Lung (tissue), 12 donors: ENCODE results near the gene DCDC2. TPM values are rescaled to one million over a fixed set of nuclear protein-coding genes. Genes with fewer than 3 reads are reported as not detected.

Experiments
- ATAC-seq: fragments of 200-7000 bp; cut with Tn5 transposase; one replicate; pipeline ENCODE4 v1.9.1; 2020; ENCODE audit warnings: moderate number of reproducible peaks; ENCODE audit not compliant: insufficient read depth, low FRiP score
- DNase-seq, 3 donors: peaks; one replicate each; pipeline ENCODE4 v3.0.0-alpha.2; 2013 to 2017
- H3K27ac ChIP-seq, 2 donors: one replicate each; pipeline ENCODE4 v1.5.1; 2013; ENCODE audit warnings: mild to moderate bottlenecking in 2 of 2, moderate library complexity in 2 of 2, control low read depth in 1 of 2, inconsistent platforms in 1 of 2, low read depth in 1 of 2, low read length in 1 of 2
- H3K27me3 ChIP-seq, 3 donors: one replicate each; pipeline ENCODE4 v1.5.1; 2013; ENCODE audit warnings: low read length in 2 of 3; ENCODE audit not compliant: control insufficient read depth in 3 of 3, insufficient read depth in 3 of 3
- H3K36me3 ChIP-seq, 4 donors: one replicate each; pipeline ENCODE4 v1.5.1; 2013; ENCODE audit warnings: low read length in 4 of 4, mild to moderate bottlenecking in 1 of 4, moderate library complexity in 1 of 4; ENCODE audit not compliant: control insufficient read depth in 4 of 4, insufficient read depth in 4 of 4
- H3K4me1 ChIP-seq, 5 donors: one replicate each; pipeline ENCODE4 v1.5.1; 2013; ENCODE audit warnings: low read length in 5 of 5, mild to moderate bottlenecking in 2 of 5, moderate library complexity in 1 of 5; ENCODE audit not compliant: control insufficient read depth in 5 of 5, insufficient read depth in 5 of 5
- H3K4me3 ChIP-seq: one replicate; pipeline ENCODE4 v1.5.1; 2013; ENCODE audit warnings: mild to moderate bottlenecking, control low read depth, moderate library complexity
- H3K9ac ChIP-seq, 2 donors: one replicate each; pipeline ENCODE4 v1.5.1; 2013; ENCODE audit warnings: low read length in 2 of 2, control low read depth in 1 of 2; ENCODE audit not compliant: insufficient read depth in 1 of 2
- H3K9me3 ChIP-seq, 4 donors: one replicate each; pipeline ENCODE4 v1.5.1; 2013; ENCODE audit warnings: low read length in 3 of 4, mild to moderate bottlenecking in 1 of 4, moderate library complexity in 1 of 4; ENCODE audit not compliant: control insufficient read depth in 4 of 4, insufficient read depth in 3 of 4
- WGBS, 2 donors: extraction: QIAGEN DNeasy Blood & Tissue Kit; methylation state at CpG; one replicate each; pipeline ENCODE4 v1.1.7; 2013; 5-methylcytosine and 5-hydroxymethylcytosine counted together
- polyA plus RNA-seq, 2 donors: library from polyadenylated mRNA; stranded (reverse); fragments of 200-250 nt; gene quantifications; one replicate each; pipeline ENCODE4 v1.2.1, GENCODE V29; 2013
- total RNA-seq, 2 donors: library from RNA; depleted of rRNA in 1 of 2; stranded (reverse); fragments of >200 nt in 1 of 2; gene quantifications; one replicate each; pipeline ENCODE4 v1.2.1, GENCODE V29; 2014 to 2021
- TF ChIP-seq, protein P1 (sequence below): IDR thresholded peaks from 2 replicates; pipeline ENCODE4 v1.5.1; 2012; ENCODE audit warnings: mild to moderate bottlenecking; ENCODE audit errors: control extremely low read depth, extremely low read depth
- donor health status: control.
- donor health status: control.
- donor health status: Bipolar disorder and iron deficiency.
- donor health status: healthy.
- donor health status: DM: yes; HTN: yes; CAD: no.

Gene DCDC2
- total and polyA plus RNA-seq, 4 donors, result 2.3 to 14.2 (median 6.2) TPM

DNA sequence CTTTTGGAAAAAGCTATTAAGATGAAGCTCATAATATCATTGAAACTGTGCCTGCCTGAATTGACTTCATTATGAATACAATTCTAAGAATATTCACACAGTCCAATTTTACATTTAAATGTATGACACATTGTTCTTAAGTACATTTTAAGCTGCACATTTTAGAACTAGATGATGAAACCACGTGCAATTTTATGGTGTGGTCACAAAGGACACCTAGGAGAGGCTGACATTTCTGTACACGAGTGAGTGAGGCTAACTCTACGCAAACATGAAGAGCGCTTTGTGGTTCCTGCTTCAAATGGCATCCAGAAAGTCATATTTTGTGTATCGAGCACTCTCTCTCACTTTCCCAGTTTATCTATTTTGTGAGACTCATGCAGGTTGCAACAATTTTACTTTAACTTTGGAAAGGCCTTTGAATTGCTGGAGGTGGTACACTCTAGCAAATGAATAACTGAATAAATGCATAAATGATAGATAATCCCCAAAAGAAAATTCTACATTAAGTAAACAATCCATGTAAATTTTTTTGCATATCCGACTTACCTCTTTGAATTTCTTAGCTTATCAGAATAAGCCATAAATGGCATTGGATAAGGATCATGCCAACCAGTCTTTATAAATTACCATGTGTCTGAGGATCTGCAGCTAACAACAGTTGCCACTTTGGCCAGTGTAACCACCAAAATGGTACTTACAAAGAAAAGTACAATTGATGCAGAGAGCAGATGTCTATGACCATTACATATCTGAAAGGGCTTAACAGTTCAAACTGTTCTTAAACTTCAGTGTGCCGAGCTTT, 134.5 kb downstream of the DCDC2 start:
- DNase-seq (no peak), ATAC-seq (no peak)
- H3K4me1 ChIP-seq, result peaks cover 0 to 8% (median 5%) of the 10 kb centered on the region in 5 donors
- WGBS, 2 donors, result 72 to 73% methylated on average over 7 of the region's 7 CpGs
- H3K9me3 ChIP-seq, result no peaks in the 10 kb centered on the region
- no peak overlapping the region for H3K9ac ChIP-seq
- H3K36me3 ChIP-seq, result no peaks in the 10 kb centered on the region
- TF ChIP-seq, protein P1, sequence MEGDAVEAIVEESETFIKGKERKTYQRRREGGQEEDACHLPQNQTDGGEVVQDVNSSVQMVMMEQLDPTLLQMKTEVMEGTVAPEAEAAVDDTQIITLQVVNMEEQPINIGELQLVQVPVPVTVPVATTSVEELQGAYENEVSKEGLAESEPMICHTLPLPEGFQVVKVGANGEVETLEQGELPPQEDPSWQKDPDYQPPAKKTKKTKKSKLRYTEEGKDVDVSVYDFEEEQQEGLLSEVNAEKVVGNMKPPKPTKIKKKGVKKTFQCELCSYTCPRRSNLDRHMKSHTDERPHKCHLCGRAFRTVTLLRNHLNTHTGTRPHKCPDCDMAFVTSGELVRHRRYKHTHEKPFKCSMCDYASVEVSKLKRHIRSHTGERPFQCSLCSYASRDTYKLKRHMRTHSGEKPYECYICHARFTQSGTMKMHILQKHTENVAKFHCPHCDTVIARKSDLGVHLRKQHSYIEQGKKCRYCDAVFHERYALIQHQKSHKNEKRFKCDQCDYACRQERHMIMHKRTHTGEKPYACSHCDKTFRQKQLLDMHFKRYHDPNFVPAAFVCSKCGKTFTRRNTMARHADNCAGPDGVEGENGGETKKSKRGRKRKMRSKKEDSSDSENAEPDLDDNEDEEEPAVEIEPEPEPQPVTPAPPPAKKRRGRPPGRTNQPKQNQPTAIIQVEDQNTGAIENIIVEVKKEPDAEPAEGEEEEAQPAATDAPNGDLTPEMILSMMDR, result no peak
- no peak overlapping the region for H3K4me3 ChIP-seq
- no peak overlapping the region for H3K27ac ChIP-seq
- H3K27me3 ChIP-seq, result peaks cover 0 to 4% (median 3%) of the 10 kb centered on the region in 3 donors

DNA sequence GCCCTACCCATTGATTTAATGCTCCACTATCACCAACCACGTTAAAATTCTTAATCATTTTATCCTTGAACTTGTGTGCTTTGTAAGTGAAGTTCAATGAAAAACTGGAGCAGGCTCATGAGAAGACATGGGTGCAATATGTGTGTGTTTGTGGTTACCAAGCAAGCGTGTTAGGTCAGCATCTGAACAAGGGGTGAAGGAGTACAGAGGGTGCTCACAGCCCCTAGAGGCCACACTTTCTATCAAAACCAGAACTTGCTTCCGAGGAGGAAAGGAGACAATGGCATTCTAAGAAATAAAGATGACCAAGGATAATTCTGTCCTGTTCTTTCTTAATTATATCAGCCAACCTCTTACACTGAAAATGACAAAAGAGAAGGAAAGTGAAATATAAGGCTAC, 138.2 kb downstream of the DCDC2 start:
- Histone ChIP-seq H3K9ac (no peak overlapping the region), H3K9me3 (no peaks in the 10 kb centered on the region), H3K4me1 (no peaks in the 10 kb centered on the region), H3K27ac (no peak overlapping the region), H3K4me3 (no peak overlapping the region), H3K36me3 (no peaks in the 10 kb centered on the region), H3K27me3 (peaks cover 0 to under 1% (median 0%) of the 10 kb centered on the region in 3 donors)
- DNase-seq (no peak), ATAC-seq (no peak)
- TF ChIP-seq, protein P1, result no peak
- WGBS, 2 donors, result 75% methylated on average over 3 of the region's 3 CpGs

DNA sequence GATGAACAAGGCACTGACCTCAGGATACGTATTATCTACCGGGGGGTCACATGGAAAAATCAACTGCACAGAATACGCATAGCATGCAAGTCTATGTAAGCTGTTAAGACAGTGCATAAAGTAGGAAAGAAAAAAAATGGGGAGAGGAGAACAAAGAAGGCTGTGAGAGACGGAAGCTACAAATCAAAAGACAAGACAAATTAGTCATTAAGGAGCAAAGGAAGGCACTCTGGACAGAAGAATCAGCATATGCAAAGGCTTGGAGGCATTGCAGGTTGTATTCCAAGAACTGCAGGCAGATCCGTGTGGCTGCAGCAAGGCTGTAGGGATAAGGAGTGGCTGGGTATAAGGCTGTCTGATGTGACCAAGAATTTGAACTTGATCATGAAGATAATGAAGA, 142.9 kb downstream of the DCDC2 start:
- Histone ChIP-seq H3K4me3 (no peak overlapping the region), H3K36me3 (no peaks in the 10 kb centered on the region), H3K9ac (no peak overlapping the region), H3K4me1 (no peaks in the 10 kb centered on the region), H3K27me3 (peaks cover 0 to 3% (median 0%) of the 10 kb centered on the region in 3 donors), H3K9me3 (peaks cover 0 to 2% (median 0%) of the 10 kb centered on the region in 4 donors), H3K27ac (no peak overlapping the region)
- ATAC-seq (no peak), DNase-seq (no peak)
- TF ChIP-seq, protein P1, result no peak
- 82 to 83% methylated on average over 5 of the region's 5 CpGs for WGBS, 2 donors
